HEK293 (cell line): Measurements from ENCODE around the gene IL1RN.

Experiments used
- CTCF ChIA-PET: fragments of 350-600 bp; formaldehyde crosslinking; extraction: SDS; loops from one replicate; lab custom pipeline; 2021; ENCODE audit warnings: antibody characterized with exemption; lab: Yijun Ruan, JAX
- POLR2A ChIA-PET: fragments of 300-600 bp; formaldehyde crosslinking; extraction: SDS; loops from one replicate; lab custom pipeline; 2020; ENCODE audit warnings: antibody characterized with exemption, inconsistent platforms; lab: Yijun Ruan, JAX
- H3K27ac ChIP-seq: fragments of 200-500 bp; sonication (Bioruptor generic); 2 replicates; pipeline ENCODE4 v1.5.1; 2014; ENCODE audit warnings: low read depth, low read length, control low read depth, inconsistent platforms; ENCODE audit errors: extremely low read depth
- H3K36me3 ChIP-seq, 2 experiments: fragments of 200-500 bp in 1 of 2; sonication (Bioruptor generic) in 1 of 2; 1 replicate in 1 of 2; 2 replicates in 1 of 2; pipeline ENCODE4 v1.5.1; 2014 to 2017; ENCODE audit warnings: inconsistent platforms in 2 of 2, low read length in 2 of 2; ENCODE audit not compliant: control insufficient read depth in 2 of 2, insufficient read depth in 1 of 2
- H3K4me1 ChIP-seq: fragments of 200-500 bp; sonication (Bioruptor generic); 2 replicates; pipeline ENCODE4 v1.5.1; 2014; ENCODE audit warnings: mild to moderate bottlenecking, low read length, inconsistent platforms; ENCODE audit not compliant: control insufficient read depth, insufficient read depth
- H3K4me3 ChIP-seq: 2 replicates; pipeline ENCODE4 v1.5.1; 2011; ENCODE audit warnings: low read depth, mild to moderate bottlenecking, control low read depth, low read length, moderate library complexity
- H3K9me3 ChIP-seq: fragments of 200-500 bp; sonication (Bioruptor generic); 2 replicates; pipeline ENCODE4 v1.5.1; 2014; ENCODE audit warnings: low read depth, low read length, inconsistent platforms; ENCODE audit not compliant: control insufficient read depth, insufficient read depth
- GFI1B ChIP-seq: fragments of 450-650 bp; formaldehyde crosslinking; IDR thresholded peaks from 2 replicates; pipeline ENCODE4 v1.5.1; 2016; ENCODE audit warnings: missing biosample characterization, missing genetic modification characterization
- GLI4 ChIP-seq: fragments of 450-650 bp; formaldehyde crosslinking; IDR thresholded peaks from 2 replicates; pipeline ENCODE4 v1.5.1; 2016; ENCODE audit warnings: missing biosample characterization, missing genetic modification characterization
- GLIS1 ChIP-seq: fragments of 450-650 bp; formaldehyde crosslinking; IDR thresholded peaks from 2 replicates; pipeline ENCODE4 v1.5.1; 2016; ENCODE audit warnings: missing biosample characterization, missing genetic modification characterization
- KLF17 ChIP-seq: fragments of 450-650 bp; formaldehyde crosslinking; IDR thresholded peaks from 2 replicates; pipeline ENCODE4 v1.5.1; 2016; ENCODE audit warnings: missing biosample characterization, missing genetic modification characterization
- KLF9 ChIP-seq: fragments of 450-650 bp; formaldehyde crosslinking; IDR thresholded peaks from 2 replicates; pipeline ENCODE4 v1.5.1; 2016; ENCODE audit warnings: missing biosample characterization, missing genetic modification characterization, low read depth
- PRDM1 ChIP-seq: fragments of 450-650 bp; formaldehyde crosslinking; IDR thresholded peaks from 2 replicates; pipeline ENCODE4; 2016; ENCODE audit warnings: missing biosample characterization, missing genetic modification characterization
- SALL2 ChIP-seq: fragments of 450-650 bp; formaldehyde crosslinking; IDR thresholded peaks from 2 replicates; pipeline ENCODE4 v1.5.0; 2017; ENCODE audit warnings: missing biosample characterization, mild to moderate bottlenecking, missing genetic modification characterization, borderline replicate concordance
- ZBTB20 ChIP-seq: fragments of 450-650 bp; formaldehyde crosslinking; IDR thresholded peaks from 2 replicates; pipeline ENCODE4 v1.5.1; 2016; ENCODE audit warnings: missing biosample characterization, missing genetic modification characterization
- ZBTB26 ChIP-seq: fragments of 450-650 bp; formaldehyde crosslinking; optimal IDR thresholded peaks from 2 replicates; pipeline ENCODE3; 2016; ENCODE audit warnings: missing biosample characterization, mild to moderate bottlenecking, missing genetic modification characterization
- ZFP69B ChIP-seq: fragments of 450-650 bp; formaldehyde crosslinking; IDR thresholded peaks from 2 replicates; pipeline ENCODE4 v1.5.1; 2016; ENCODE audit warnings: missing biosample characterization, missing genetic modification characterization
- ZNF133 ChIP-seq: fragments of 450-650 bp; formaldehyde crosslinking; IDR thresholded peaks from 2 replicates; pipeline ENCODE4 v1.5.1; 2016; ENCODE audit warnings: missing biosample characterization, missing genetic modification characterization
- ZNF157 ChIP-seq: fragments of 450-650 bp; formaldehyde crosslinking; IDR thresholded peaks from 2 replicates; pipeline ENCODE4 v1.5.1; 2016; ENCODE audit warnings: missing biosample characterization, missing genetic modification characterization
- ZNF311 ChIP-seq: fragments of 450-650 bp; formaldehyde crosslinking; IDR thresholded peaks from 2 replicates; pipeline ENCODE4 v1.5.1; 2017; ENCODE audit warnings: missing biosample characterization, missing genetic modification characterization, borderline replicate concordance
- ZNF350 ChIP-seq: fragments of 450-650 bp; formaldehyde crosslinking; IDR thresholded peaks from 2 replicates; pipeline ENCODE4 v1.5.0; 2017; ENCODE audit warnings: missing biosample characterization, mild to moderate bottlenecking, missing genetic modification characterization
- ZNF416 ChIP-seq: fragments of 450-650 bp; formaldehyde crosslinking; IDR thresholded peaks from 2 replicates; pipeline ENCODE4 v1.5.1; 2016; ENCODE audit warnings: missing biosample characterization, missing genetic modification characterization
- ZNF514 ChIP-seq: fragments of 450-650 bp; formaldehyde crosslinking; IDR thresholded peaks from 2 replicates; pipeline ENCODE4 v1.5.1; 2016; ENCODE audit warnings: missing biosample characterization, missing genetic modification characterization
- ZNF610 ChIP-seq: fragments of 450-650 bp; formaldehyde crosslinking; IDR thresholded peaks from 2 replicates; pipeline ENCODE4 v1.5.1; 2016; ENCODE audit warnings: missing biosample characterization, missing genetic modification characterization, borderline replicate concordance
- ZNF704 ChIP-seq: fragments of 450-650 bp; formaldehyde crosslinking; IDR thresholded peaks from 2 replicates; pipeline ENCODE4 v1.5.1; 2016; ENCODE audit warnings: missing biosample characterization, missing genetic modification characterization
- ZNF776 ChIP-seq: fragments of 450-650 bp; formaldehyde crosslinking; IDR thresholded peaks from 2 replicates; pipeline ENCODE4 v1.5.0; 2017; ENCODE audit warnings: missing biosample characterization, missing genetic modification characterization, borderline replicate concordance

IL1RN gene

GRCh38 chr2:113091231-113091896 lies 36.0 kb upstream of the IL1RN start:
- ChIA-PET POLR2A (interaction anchor here (0.6 kb wide), 1 partner anchor 81 kb away, joined by 3 read pairs; no protein-coding TSS in a partner anchor), CTCF (interaction anchor here (0.7 to 1.6 kb wide), 2 partner anchors 13 to 47 kb away, joined by 3 to 4 read pairs; no protein-coding TSS in a partner anchor)
- H3K9me3 ChIP-seq = no peaks in the 10 kb centered on the region
- TF ChIP-seq ZBTB26 (tag by site-specific recombination) (no peak), ZBTB20 (tag by site-specific recombination) (no peak), GLI4 (no peak), GFI1B (tag by site-specific recombination) (no peak), ZNF704 (tag by site-specific recombination) (no peak), ZNF514 (tag by site-specific recombination) (no peak), ZNF350 (tag by site-specific recombination) (no peak), SALL2 (tag by site-specific recombination) (no peak), PRDM1 (tag by site-specific recombination) (no peak), ZNF610 (tag by site-specific recombination) (no peak), ZNF776 (tag by site-specific recombination) (no peak), ZNF133 (tag by site-specific recombination) (no peak), KLF9 (tag by site-specific recombination) (no peak), KLF17 (tag by site-specific recombination) (no peak), ZFP69B (tag by site-specific recombination) (no peak), GLIS1 (tag by site-specific recombination) (no peak), ZNF157 (tag by site-specific recombination) (no peak), ZNF311 (tag by site-specific recombination) (no peak)
- no peak overlapping the region for H3K4me3 ChIP-seq
- no peak overlapping the region for H3K27ac ChIP-seq
- H3K4me1 ChIP-seq = no peaks in the 10 kb centered on the region
- H3K36me3 ChIP-seq = no peaks in the 10 kb centered on the region

GRCh38 chr2:113092864-113093612 lies 34.4 kb upstream of the IL1RN start:
- Histone ChIP-seq H3K9me3 (no peaks in the 10 kb centered on the region), H3K4me1 (no peaks in the 10 kb centered on the region), H3K27ac (no peak overlapping the region), H3K36me3 (no peaks in the 10 kb centered on the region), H3K4me3 (no peak overlapping the region)
- CTCF ChIA-PET = interaction anchor here (0.7 to 1.5 kb wide), 4 partner anchors 8 to 132 kb away, joined by 4 to 10 read pairs (median 6); no protein-coding TSS in a partner anchor
- no peak for TF ChIP-seq ZNF416
- POLR2A ChIA-PET = no interaction called here
